Keratinocyte (primary cell): ENCODE results near the gene FHIT. TPM values are rescaled to one million over a fixed set of nuclear protein-coding genes. Genes with fewer than 3 reads are reported as not detected.

Experiments
- DNase-seq: peaks from one replicate; pipeline ENCODE4 v3.0.0-alpha.2; 2011; ENCODE audit warnings: low read depth, missing footprints, low spot score
- FAIRE-seq: peaks from 2 replicates; lab custom pipeline; 2011; peaks lifted over from hg19 to GRCh38; lab: Jason Lieb, UNC
- H2AFZ ChIP-seq: 2 replicates; pipeline ENCODE4 v1.6.0; 2012; ENCODE audit warnings: low read length, control low read depth, inconsistent platforms; ENCODE audit not compliant: control insufficient read depth
- H3K27ac ChIP-seq: 2 replicates; pipeline ENCODE4 v1.5.1; 2011; ENCODE audit warnings: low read length; ENCODE audit not compliant: control insufficient read depth, insufficient read depth
- H3K27me3 ChIP-seq: 3 replicates; pipeline ENCODE4 v1.6.0; 2011; ENCODE audit warnings: low read length; ENCODE audit not compliant: control insufficient read depth, insufficient read depth; ENCODE audit errors: extremely low read depth
- H3K36me3 ChIP-seq, 2 experiments: 2 replicates in 1 of 2; 3 replicates in 1 of 2; pipeline ENCODE4 v1.5.1; 2011; ENCODE audit warnings: low read length in 2 of 2, mild to moderate bottlenecking in 1 of 2; ENCODE audit not compliant: control insufficient read depth in 2 of 2, insufficient read depth in 2 of 2; ENCODE audit errors: extremely low read depth in 1 of 2
- H3K4me1 ChIP-seq: 3 replicates; pipeline ENCODE4 v1.5.1; 2011; ENCODE audit warnings: low read length; ENCODE audit not compliant: control insufficient read depth, insufficient read depth; ENCODE audit errors: extremely low read depth
- H3K4me2 ChIP-seq: 3 replicates; pipeline ENCODE4 v1.6.0; 2011; ENCODE audit warnings: low read depth, low read length; ENCODE audit not compliant: control insufficient read depth, insufficient read depth; ENCODE audit errors: extremely low read depth
- H3K4me3 ChIP-seq, 3 experiments: fragments of 200-600 bp in 1 of 3; sonication (generic) in 1 of 3; 2 replicates in 2 of 3; 3 replicates in 1 of 3; pipeline ENCODE4 v1.5.1; 2011 to 2016; ENCODE audit warnings: low read length in 3 of 3, mild to moderate bottlenecking in 3 of 3, control low read depth in 2 of 3, inconsistent platforms in 1 of 3, low read depth in 1 of 3, mixed read lengths in 1 of 3, mixed run types in 1 of 3, moderate library complexity in 1 of 3; ENCODE audit not compliant: control insufficient read depth in 2 of 3, insufficient read depth in 2 of 3; ENCODE audit errors: extremely low read depth in 1 of 3
- H3K79me2 ChIP-seq: 2 replicates; pipeline ENCODE4 v1.6.0; 2012; ENCODE audit warnings: low read length; ENCODE audit not compliant: control insufficient read depth, insufficient read depth
- H3K9ac ChIP-seq: 3 replicates; pipeline ENCODE4 v1.6.0; 2011; ENCODE audit warnings: low read length; ENCODE audit not compliant: control insufficient read depth, insufficient read depth; ENCODE audit errors: extremely low read depth
- H3K9me1 ChIP-seq: 3 replicates; pipeline ENCODE4 v1.6.0; 2011; ENCODE audit warnings: low read length; ENCODE audit not compliant: control insufficient read depth, insufficient read depth; ENCODE audit errors: extremely low read depth
- H3K9me3 ChIP-seq: 2 replicates; pipeline ENCODE4 v1.5.1; 2012; ENCODE audit warnings: low read depth, low read length; ENCODE audit not compliant: control insufficient read depth
- H4K20me1 ChIP-seq: 3 replicates; pipeline ENCODE4 v1.6.0; 2011; ENCODE audit warnings: low read length; ENCODE audit not compliant: control insufficient read depth, insufficient read depth; ENCODE audit errors: extremely low read depth
- EZH2 ChIP-seq: IDR thresholded peaks from one replicate; pipeline ENCODE4 v1.6.1; 2012; ENCODE audit warnings: inconsistent platforms, mild to moderate bottlenecking, low read length, moderate library complexity
- dilution Hi-C: fragments of 300-500 bp; cut with MboI; formaldehyde crosslinking; loops from one replicate; pipeline ENCODE4 v1.7.0; 2020; ENCODE audit warnings: low sequenced_read_pairs; ENCODE audit not compliant: extremely low pct_ligation_motif_present
- polyA plus RNA-seq, 5 experiments: library from polyadenylated mRNA; depleted of rRNA in 3 of 5; stranded (reverse) in 3 of 5; stranded (forward) in 1 of 5; unstranded in 1 of 5; fragments of >200 nt; gene quantifications; 1 replicate in 1 of 5; 2 replicates in 3 of 5; 3 replicates in 1 of 5; pipeline versions ENCODE4 v1.2.1 to v1.2.3, GENCODE V29; 2011 to 2012; ENCODE audit warnings: missing spikeins in 2 of 5, low read depth in 1 of 5, low replicate concordance in 1 of 5
- TF ChIP-seq, protein P1 (sequence below), 3 experiments: IDR thresholded peaks in 1 of 3; conservative IDR thresholded peaks in 1 of 3; optimal IDR thresholded peaks in 1 of 3; 2 replicates in 2 of 3; 3 replicates in 1 of 3; pipeline versions ENCODE3 to v1.5.1; 2011; ENCODE audit warnings: low read length in 3 of 3, mild to moderate bottlenecking in 3 of 3, moderate library complexity in 2 of 3, control low read depth in 1 of 3, inconsistent platforms in 1 of 3; ENCODE audit not compliant: insufficient read depth in 2 of 3; ENCODE audit errors: extremely low read depth in 1 of 3

The FHIT gene
- polyA plus RNA-seq, 1 donor (not counting 4 experiments of a cell fraction or from before 2014, with no cell fraction given): 2.2 TPM

DNA sequence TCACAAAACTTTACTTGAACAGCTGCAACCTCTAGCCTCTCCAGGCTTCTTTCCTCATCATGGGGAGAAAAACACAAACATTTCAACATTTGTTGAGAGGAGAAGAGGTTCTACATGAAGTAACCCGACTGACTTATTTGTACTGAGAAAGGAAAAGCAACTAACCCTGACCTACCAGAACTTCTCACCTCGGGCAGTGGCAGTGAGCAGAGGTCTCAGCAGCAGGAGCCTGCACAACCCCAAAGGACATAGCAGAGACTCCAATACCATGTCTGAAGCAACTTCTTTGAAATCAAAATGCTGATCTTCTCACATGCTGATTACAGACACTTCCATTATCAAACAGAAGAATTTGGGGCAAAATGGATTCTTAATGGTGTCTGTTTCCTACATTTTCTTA is 1115.8 kb downstream of the FHIT start:
- dilution Hi-C loops: no loop called here
- FAIRE-seq: no peak
- Histone ChIP-seq H3K79me2 (no peaks in the 10 kb centered on the region), H3K9ac (no peak overlapping the region), H2AFZ (no peak overlapping the region), H3K4me1 (peaks cover 7% of the 10 kb centered on the region), H3K36me3 (no peaks in the 10 kb centered on the region), H3K27ac (no peak overlapping the region), H3K9me1 (no peaks in the 10 kb centered on the region), H3K9me3 (no peaks in the 10 kb centered on the region), H3K27me3 (no peaks in the 10 kb centered on the region), H3K4me2 (no peak overlapping the region), H4K20me1 (no peaks in the 10 kb centered on the region), H3K4me3 (no peak overlapping the region)
- TF ChIP-seq EZH2: no peak
- TF ChIP-seq, protein P1, sequence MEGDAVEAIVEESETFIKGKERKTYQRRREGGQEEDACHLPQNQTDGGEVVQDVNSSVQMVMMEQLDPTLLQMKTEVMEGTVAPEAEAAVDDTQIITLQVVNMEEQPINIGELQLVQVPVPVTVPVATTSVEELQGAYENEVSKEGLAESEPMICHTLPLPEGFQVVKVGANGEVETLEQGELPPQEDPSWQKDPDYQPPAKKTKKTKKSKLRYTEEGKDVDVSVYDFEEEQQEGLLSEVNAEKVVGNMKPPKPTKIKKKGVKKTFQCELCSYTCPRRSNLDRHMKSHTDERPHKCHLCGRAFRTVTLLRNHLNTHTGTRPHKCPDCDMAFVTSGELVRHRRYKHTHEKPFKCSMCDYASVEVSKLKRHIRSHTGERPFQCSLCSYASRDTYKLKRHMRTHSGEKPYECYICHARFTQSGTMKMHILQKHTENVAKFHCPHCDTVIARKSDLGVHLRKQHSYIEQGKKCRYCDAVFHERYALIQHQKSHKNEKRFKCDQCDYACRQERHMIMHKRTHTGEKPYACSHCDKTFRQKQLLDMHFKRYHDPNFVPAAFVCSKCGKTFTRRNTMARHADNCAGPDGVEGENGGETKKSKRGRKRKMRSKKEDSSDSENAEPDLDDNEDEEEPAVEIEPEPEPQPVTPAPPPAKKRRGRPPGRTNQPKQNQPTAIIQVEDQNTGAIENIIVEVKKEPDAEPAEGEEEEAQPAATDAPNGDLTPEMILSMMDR (optimal IDR thresholded peaks at IDR 0.05 in 1 of 3, IDR thresholded peaks at IDR 0.05 in 1 of 3, conservative IDR thresholded peaks at IDR 0.05 in 1 of 3; ENCODE audit: extremely low read depth in 1 of 3, insufficient read depth in 2 of 3, low read length in 3 of 3): no peak
- DNase-seq: no peak

DNA sequence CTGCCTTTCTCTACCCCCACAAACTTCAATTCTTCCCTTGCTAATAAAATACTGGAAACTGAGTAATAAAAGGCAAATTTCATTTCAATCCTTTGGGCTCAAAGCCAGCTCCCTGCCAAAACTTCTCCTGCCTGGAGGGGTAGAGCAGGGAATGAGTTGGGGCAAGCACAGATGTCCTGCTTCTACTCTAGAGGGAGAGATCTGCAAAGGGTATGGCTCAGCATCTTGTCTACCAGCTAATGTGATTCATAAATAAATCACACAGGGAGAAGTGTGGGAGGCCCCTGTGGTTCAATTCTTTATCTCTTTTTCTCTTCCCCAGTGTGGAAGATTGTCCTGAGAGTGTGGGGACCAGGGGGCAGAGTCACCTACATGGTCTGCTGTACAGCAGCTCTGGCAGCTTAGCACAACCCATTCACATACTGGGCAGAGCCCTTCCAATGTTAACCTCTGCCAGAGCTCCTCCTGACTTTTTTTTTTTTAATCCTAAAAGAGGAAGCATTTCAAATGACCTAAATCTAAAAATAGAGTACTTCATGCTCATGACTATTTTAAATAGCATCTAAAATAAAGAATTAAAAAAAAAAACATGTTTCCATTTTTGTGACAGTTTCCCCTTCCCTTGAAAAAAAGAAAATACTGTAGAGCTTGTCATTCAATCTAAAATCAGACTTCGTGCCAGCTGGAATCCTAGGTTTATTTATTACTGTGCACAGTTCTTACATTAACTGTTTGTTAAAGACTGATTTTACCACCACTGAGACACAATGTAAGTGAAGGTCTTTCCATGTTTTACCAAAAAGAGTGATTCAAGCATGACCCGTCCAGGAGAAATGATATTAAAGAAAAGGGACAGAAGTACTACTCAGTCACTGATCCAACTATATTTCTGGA is 1117.7 kb downstream of the FHIT start:
- no peaks in the 10 kb centered on the region for H3K27me3 ChIP-seq
- H3K4me3 ChIP-seq: no peak overlapping the region
- no peak for DNase-seq
- H3K9me1 ChIP-seq: no peaks in the 10 kb centered on the region
- no peaks in the 10 kb centered on the region for H4K20me1 ChIP-seq
- no peaks in the 10 kb centered on the region for H3K9me3 ChIP-seq
- dilution Hi-C loops: no loop called here
- H3K27ac ChIP-seq: no peak overlapping the region
- H2AFZ ChIP-seq: no peak overlapping the region
- H3K79me2 ChIP-seq: no peaks in the 10 kb centered on the region
- H3K9ac ChIP-seq: no peak overlapping the region
- FAIRE-seq: no peak
- TF ChIP-seq, protein P1 (optimal IDR thresholded peaks at IDR 0.05 in 1 of 3, IDR thresholded peaks at IDR 0.05 in 1 of 3, conservative IDR thresholded peaks at IDR 0.05 in 1 of 3; ENCODE audit: extremely low read depth in 1 of 3, insufficient read depth in 2 of 3, low read length in 3 of 3): no peak
- TF ChIP-seq EZH2: no peak
- H3K4me2 ChIP-seq: no peak overlapping the region
- no peaks in the 10 kb centered on the region for H3K36me3 ChIP-seq
- H3K4me1 ChIP-seq: peaks cover 7% of the 10 kb centered on the region
